Epithelial cell of esophagus (primary cell): ENCODE measurements around the gene CNIH2.

Experiments used
- DNase-seq: peaks from one replicate; pipeline ENCODE4 v3.0.0; 2010; ENCODE audit warnings: low read depth
- H3K4me3 ChIP-seq: 2 replicates; pipeline ENCODE4 v1.5.1; 2011; ENCODE audit warnings: mild to moderate bottlenecking, low read length, control low read depth
- TF ChIP-seq, protein P1 (sequence below): IDR thresholded peaks from 2 replicates; pipeline ENCODE4 v1.5.1; 2011; ENCODE audit warnings: low read depth, mild to moderate bottlenecking, low read length, control low read depth, inconsistent platforms; ENCODE audit not compliant: insufficient read depth; ENCODE audit errors: missing control alignments

Gene CNIH2

DNA sequence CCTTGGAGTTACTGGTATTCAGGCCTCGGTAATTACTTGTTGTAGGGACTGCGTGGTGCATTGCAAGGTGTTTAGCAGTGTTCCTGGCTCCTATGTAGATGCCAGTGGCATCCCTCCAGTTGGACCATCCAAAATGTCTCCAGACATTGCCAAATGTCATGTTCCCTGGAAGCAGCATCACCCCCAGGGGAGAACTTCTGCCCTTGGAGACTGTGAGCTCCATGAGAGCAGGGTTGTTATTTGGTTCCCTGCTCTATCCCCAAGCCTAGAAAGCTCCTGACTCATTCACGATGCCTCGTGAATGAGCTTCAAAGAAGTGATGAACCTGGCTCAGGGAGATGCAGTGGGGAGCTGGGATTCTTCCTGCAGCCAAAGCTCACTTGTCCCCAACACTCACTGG, 43.6 kb downstream of the CNIH2 start:
- H3K4me3 ChIP-seq, result no peak overlapping the region
- TF ChIP-seq, protein P1, sequence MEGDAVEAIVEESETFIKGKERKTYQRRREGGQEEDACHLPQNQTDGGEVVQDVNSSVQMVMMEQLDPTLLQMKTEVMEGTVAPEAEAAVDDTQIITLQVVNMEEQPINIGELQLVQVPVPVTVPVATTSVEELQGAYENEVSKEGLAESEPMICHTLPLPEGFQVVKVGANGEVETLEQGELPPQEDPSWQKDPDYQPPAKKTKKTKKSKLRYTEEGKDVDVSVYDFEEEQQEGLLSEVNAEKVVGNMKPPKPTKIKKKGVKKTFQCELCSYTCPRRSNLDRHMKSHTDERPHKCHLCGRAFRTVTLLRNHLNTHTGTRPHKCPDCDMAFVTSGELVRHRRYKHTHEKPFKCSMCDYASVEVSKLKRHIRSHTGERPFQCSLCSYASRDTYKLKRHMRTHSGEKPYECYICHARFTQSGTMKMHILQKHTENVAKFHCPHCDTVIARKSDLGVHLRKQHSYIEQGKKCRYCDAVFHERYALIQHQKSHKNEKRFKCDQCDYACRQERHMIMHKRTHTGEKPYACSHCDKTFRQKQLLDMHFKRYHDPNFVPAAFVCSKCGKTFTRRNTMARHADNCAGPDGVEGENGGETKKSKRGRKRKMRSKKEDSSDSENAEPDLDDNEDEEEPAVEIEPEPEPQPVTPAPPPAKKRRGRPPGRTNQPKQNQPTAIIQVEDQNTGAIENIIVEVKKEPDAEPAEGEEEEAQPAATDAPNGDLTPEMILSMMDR, result no peak
- no peak for DNase-seq

DNA sequence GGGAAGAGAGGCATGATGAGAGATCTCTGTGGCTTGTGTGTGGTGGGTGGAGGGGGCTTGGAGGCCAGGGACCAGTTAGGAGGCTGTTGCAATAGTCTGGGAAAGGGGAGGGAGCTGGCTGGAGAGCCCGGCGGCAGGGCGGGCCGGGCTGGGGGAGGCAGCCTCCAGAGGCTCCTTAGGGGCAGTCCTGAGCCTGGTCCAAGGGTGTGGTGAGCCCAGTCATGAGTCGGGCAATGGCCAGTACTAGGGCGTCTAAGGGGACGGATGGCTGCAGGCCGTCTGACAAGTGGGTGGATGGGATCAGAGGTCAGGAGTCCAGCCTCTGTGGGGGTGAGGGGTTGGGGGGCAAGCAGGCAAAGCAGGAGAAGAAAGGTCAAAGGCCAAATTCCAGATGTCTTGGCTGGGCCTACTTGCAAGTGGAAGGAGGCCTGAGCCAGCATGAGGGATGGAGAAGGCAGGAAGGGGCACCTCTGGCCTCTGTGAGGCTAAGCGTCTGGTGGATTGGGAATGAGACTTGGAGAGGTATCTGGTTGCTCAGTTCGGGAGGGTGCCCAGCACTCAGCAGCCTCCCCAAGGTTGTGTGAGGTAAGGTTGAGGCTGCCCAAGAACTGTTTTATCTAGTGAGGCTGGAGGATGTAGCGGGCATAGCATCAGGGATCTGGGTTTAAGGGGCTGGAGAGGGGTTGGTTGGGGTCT, 44.9 kb downstream of the CNIH2 start:
- H3K4me3 ChIP-seq, result no peak overlapping the region
- TF ChIP-seq, protein P1, result no peak
- DNase-seq, result no peak

DNA sequence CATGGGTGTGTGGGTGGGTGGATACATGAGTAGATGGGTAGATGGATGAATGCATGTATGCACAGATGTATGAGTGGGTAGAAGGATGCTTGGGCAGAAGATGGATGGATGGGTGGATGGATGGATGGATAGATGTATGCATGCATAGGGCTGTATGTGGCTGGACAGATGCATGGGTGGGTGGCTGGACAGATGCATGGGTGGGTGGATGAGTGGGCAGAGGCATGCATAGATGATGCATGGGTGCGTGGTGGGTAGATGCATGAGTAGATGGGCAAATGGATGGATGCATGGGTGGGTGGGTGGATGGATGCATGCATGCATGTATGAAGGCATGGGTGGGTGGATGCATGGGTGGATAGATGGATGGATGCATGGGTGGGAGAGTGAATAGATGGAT, 45.7 kb downstream of the CNIH2 start:
- TF ChIP-seq, protein P1, result no peak
- no peak for DNase-seq
- no peak overlapping the region for H3K4me3 ChIP-seq

DNA sequence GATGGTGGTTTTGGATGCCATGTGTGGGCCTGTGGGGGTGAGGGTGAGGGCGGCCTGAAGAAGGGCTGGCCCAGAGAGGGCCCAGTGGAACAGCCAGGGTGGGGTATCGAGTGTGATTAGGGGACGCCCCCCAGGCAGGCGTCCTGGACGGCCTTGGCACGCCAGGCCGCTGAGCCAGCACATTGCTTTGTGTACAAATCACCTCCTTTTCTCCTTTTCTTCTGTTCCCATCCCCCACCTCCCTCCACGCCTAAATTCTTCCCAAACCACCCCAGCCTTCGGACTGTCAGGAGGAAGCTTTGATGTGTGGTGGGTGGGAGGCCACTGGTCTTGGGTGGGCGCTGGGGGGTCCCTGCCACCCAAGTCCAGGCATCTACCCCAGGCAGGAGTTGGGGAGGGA, 46.7 kb downstream of the CNIH2 start:
- TF ChIP-seq, protein P1, result no peak
- no peak overlapping the region for H3K4me3 ChIP-seq
- DNase-seq, result no peak

GRCh38 chr11:66325263-66325671, 47.3 kb downstream of the CNIH2 start:
- TF ChIP-seq, protein P1, result no peak
- DNase-seq, result no peak
- H3K4me3 ChIP-seq, result no peak overlapping the region

DNA sequence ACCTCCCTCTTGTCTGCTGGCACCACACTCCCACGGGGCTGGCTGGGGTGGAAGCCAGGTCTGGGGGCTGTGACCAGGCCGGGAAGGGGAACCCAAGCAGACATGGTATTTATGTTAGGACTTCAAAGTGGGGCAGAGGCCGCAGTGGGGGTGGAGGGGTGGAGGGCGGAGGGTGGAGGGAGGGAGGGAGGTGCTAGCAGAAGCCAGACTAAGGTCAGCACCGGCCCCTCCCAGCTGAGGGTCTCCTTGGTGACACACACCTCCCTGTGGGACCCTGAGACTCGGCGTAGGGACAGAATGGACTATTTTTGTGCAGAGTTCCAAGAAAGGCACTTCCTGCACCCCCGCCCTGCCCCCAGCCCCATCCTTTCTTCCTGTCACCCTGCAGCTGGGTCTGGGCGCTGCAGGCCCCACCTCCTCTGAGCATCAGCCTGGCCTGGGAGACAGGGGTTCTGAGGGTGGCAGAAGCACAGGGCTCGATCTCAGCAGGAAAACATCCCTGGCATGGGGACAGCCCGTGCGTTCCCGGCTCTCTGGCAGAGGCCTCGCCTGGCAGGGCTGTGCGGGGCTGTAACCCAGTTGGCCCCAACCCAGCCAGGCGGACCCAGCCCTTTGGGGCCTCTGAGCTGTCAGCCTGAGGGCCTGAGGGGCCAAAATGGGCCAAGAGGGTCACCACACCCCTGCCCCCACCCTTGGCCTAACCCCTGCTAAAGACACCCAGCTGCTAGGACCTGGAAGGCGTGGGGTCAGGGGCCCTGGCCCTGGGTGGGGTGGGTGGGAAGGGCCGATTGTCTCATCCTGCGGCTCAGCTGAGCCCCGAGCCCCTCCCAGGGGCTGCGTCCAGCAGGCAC, 48.5 kb downstream of the CNIH2 start:
- TF ChIP-seq, protein P1, result no peak
- no peak overlapping the region for H3K4me3 ChIP-seq
- DNase-seq, result no peak
